Measurements from ENCODE around the gene ALDH18A1. TPM values are rescaled to one million over a fixed set of nuclear protein-coding genes. Genes with fewer than 3 reads are reported as not detected.

ALDH18A1 gene
- polyA plus RNA-seq, 2 of the 4 experiments (the other 2 are of a cell fraction), result 41.8 to 69.9 TPM

- no peak for TF ChIP-seq PBX3 (IDR thresholded peaks at IDR 0.05)
- no peak for TF ChIP-seq CBX8 (IDR thresholded peaks at IDR 0.05)
- no peak for TF ChIP-seq ZSCAN20 (CRISPR knock-in tag; IDR thresholded peaks at IDR 0.05)
Measured at GRCh38 chr10:95691281-95691680, 34.8 kb upstream of the ALDH18A1 start (continued).

GRCh38 chr10:95688648-95689047 lies 32.1 kb upstream of the ALDH18A1 start:
- FAIRE-seq (no peak), ATAC-seq (no peak), DNase-seq (ENCODE audit: low read depth in 1 of 2, low spot score in 1 of 2) (no peak)
- no peak overlapping the region for H3K27ac ChIP-seq
- H3K9me3 ChIP-seq, result no peaks in the 10 kb centered on the region
- no peak overlapping the region for H3K4me2 ChIP-seq
- peaks cover 14% of the 10 kb centered on the region; the same call in 1 of the 3 replicates for H3K4me1 ChIP-seq
- 92% methylated on average over 2 of the region's 2 CpGs for WGBS (ENCODE audit: missing lambda C conversion rate)
- H3K4me3 ChIP-seq, result no peak overlapping the region
- CTCF ChIA-PET, result no interaction called here
- TF ChIP-seq CHD2 (IDR thresholded peaks at IDR 0.05; ENCODE audit: low read length, partially characterized antibody) (no peak), NR3C1 (IDR thresholded peaks at IDR 0.05) (no peak), CBX8 (IDR thresholded peaks at IDR 0.05) (no peak), MAX (IDR thresholded peaks at IDR 0.05) (no peak), KDM1A (IDR thresholded peaks at IDR 0.05; ENCODE audit: low read depth) (no peak), ATOH8 (CRISPR knock-in tag; IDR thresholded peaks at IDR 0.05; ENCODE audit: low read depth) (no peak), GATA3 (IDR thresholded peaks at IDR 0.05; ENCODE audit: borderline replicate concordance) (no peak), RFX5 (IDR thresholded peaks at IDR 0.05) (no peak), MAZ (IDR thresholded peaks at IDR 0.05; ENCODE audit: borderline replicate concordance, low read depth, low read length) (no peak), HOXA7 (CRISPR knock-in tag; IDR thresholded peaks at IDR 0.05) (no peak), RAD21 (conservative IDR thresholded peaks at IDR 0.05 in 1 of 2, IDR thresholded peaks at IDR 0.05 in 1 of 2) (no peak), HEYL (CRISPR knock-in tag; IDR thresholded peaks at IDR 0.05) (no peak), HOXB5 (CRISPR knock-in tag; IDR thresholded peaks at IDR 0.05) (no peak)
- POLR2A ChIA-PET, result no interaction called here

- Histone ChIP-seq H3K9me3 (no peaks in the 10 kb centered on the region), H3K4me1 (no peaks in the 10 kb centered on the region), H3K27ac (no peak overlapping the region), H3K4me2 (no peak overlapping the region), H3K4me3 (no peak overlapping the region)
- ChIA-PET POLR2A (no interaction called here), CTCF (interaction anchor here (2.9 kb wide), 1 partner anchor 10 kb away, joined by 12 read pairs; the partner anchor contains the start of gene TCTN3)
- FAIRE-seq (no peak), ATAC-seq (no peak), DNase-seq (ENCODE audit: low read depth in 1 of 2, low spot score in 1 of 2) (no peak)
- TF ChIP-seq SMC3 (IDR thresholded peaks at IDR 0.05), result no peak
- TF ChIP-seq FOSB (CRISPR knock-in tag; IDR thresholded peaks at IDR 0.05), result no peak
- TF ChIP-seq ZNF302 (CRISPR knock-in tag; IDR thresholded peaks at IDR 0.05), result no peak
- TF ChIP-seq TFCP2L1 (CRISPR knock-in tag; IDR thresholded peaks at IDR 0.05), result no peak
- no peak for TF ChIP-seq RFX5 (IDR thresholded peaks at IDR 0.05)
- TF ChIP-seq BCL3 (IDR thresholded peaks at IDR 0.05), result no peak
- no peak for TF ChIP-seq ATOH8 (CRISPR knock-in tag; IDR thresholded peaks at IDR 0.05; ENCODE audit: low read depth)
- TF ChIP-seq E2F6 (IDR thresholded peaks at IDR 0.05; ENCODE audit: borderline replicate concordance, low read depth), result no peak
- TF ChIP-seq GATA3 (IDR thresholded peaks at IDR 0.05; ENCODE audit: borderline replicate concordance), result no peak
Measured at GRCh38 chr10:95683966-95684365, 27.5 kb upstream of the ALDH18A1 start.
